HCT116 (cell line): ENCODE data around the gene TTC9. TPM values are rescaled to one million over a fixed set of nuclear protein-coding genes. Genes with fewer than 3 reads are reported as not detected.

Experiments
- ATAC-seq: fragments of 200-7000 bp; cut with Tn5 transposase; 2 replicates; pipeline ENCODE4 v1.9.1; 2020; ENCODE audit warnings: mild to moderate bottlenecking, moderate library complexity
- BruUV-seq: library from RNA; stranded (reverse); fragments of 400-500 nt; replicated peaks from 2 replicates; lab custom pipeline; 2021; lab: Mats Ljungman, UMichigan
- CTCF ChIA-PET: fragments of 300-600 bp; sonication (Branson Sonifier 250); formaldehyde crosslinking; loops from one replicate; lab custom pipeline; 2021; ENCODE audit warnings: antibody characterized with exemption; lab: Charles Lee
- POLR2A ChIA-PET: fragments of 300-600, 350-600 bp; sonication (Branson Sonifier 250); formaldehyde crosslinking; loops from one replicate; lab custom pipeline; 2021; ENCODE audit warnings: antibody characterized with exemption; lab: Charles Lee
- RAD21 ChIA-PET, 2 experiments: fragments of 300-600 bp; sonication (Branson Sonifier 250); formaldehyde crosslinking; loops; one replicate each; lab custom pipeline; 2023; ENCODE audit warnings: low total read pairs in 2 of 2; ENCODE audit not compliant: uncharacterized antibody in 2 of 2, unreplicated experiment in 2 of 2, low non-redundant PET in 1 of 2; lab: Charles Lee
- DNase-seq: peaks from one replicate; pipeline ENCODE4 v3.0.0-alpha.2; 2010; ENCODE audit warnings: low read depth, low spot score
- H2AFZ ChIP-seq: fragments of 200-600 bp; shearing (Covaris generic), sonication (generic); 2 replicates; pipeline ENCODE4 v1.6.1; 2017; ENCODE audit warnings: low read depth, mixed run types, mixed read lengths, antibody characterized with exemption, low read length; ENCODE audit not compliant: poor library complexity, severe bottlenecking
- H3K27ac ChIP-seq: 2 replicates; pipeline ENCODE4 v1.5.1; 2012; ENCODE audit warnings: low read depth, low read length
- H3K27me3 ChIP-seq: fragments of 200-600 bp; sonication (generic); 2 replicates; pipeline ENCODE4 v1.6.1; 2016; ENCODE audit warnings: mixed run types, low read length, mixed read lengths; ENCODE audit not compliant: insufficient read depth
- H3K36me3 ChIP-seq, 2 experiments: fragments of 200-500 bp in 1 of 2; fragments of 200-600 bp in 1 of 2; sonication (Bioruptor generic) in 1 of 2; sonication (generic) in 1 of 2; 2 replicates each; pipeline versions ENCODE4 v1.5.1 to v1.6.1; 2014 to 2016; ENCODE audit warnings: low read length in 2 of 2, inconsistent platforms in 1 of 2, mixed read lengths in 1 of 2, mixed run types in 1 of 2; ENCODE audit not compliant: insufficient read depth in 2 of 2, control insufficient read depth in 1 of 2
- H3K4me1 ChIP-seq, 2 experiments: fragments of 200-600 bp in 1 of 2; sonication (generic) in 1 of 2; 2 replicates each; pipeline versions ENCODE4 v1.5.1 to v1.6.1; 2012 to 2017; ENCODE audit warnings: low read length in 2 of 2, inconsistent platforms in 1 of 2, mild to moderate bottlenecking in 1 of 2, mixed read lengths in 1 of 2, mixed run types in 1 of 2, moderate library complexity in 1 of 2; ENCODE audit not compliant: insufficient read depth in 2 of 2, control insufficient read depth in 1 of 2
- H3K4me2 ChIP-seq: fragments of 200-600 bp; sonication (generic); 2 replicates; pipeline ENCODE4 v1.6.1; 2017; ENCODE audit warnings: mixed run types, low read length, mixed read lengths
- H3K4me3 ChIP-seq, 2 experiments: fragments of 200-600 bp in 1 of 2; sonication (generic) in 1 of 2; replicated peaks in 1 of 2; 2 replicates each; pipeline ENCODE4 v1.5.1; 2011 to 2016; ENCODE audit warnings: low read length in 2 of 2, control low read depth in 1 of 2, low read depth in 1 of 2, mild to moderate bottlenecking in 1 of 2, mixed read lengths in 1 of 2, mixed run types in 1 of 2
- H3K79me2 ChIP-seq: fragments of 200-600 bp; sonication (generic); 2 replicates; pipeline ENCODE4 v1.6.1; 2017; ENCODE audit warnings: mild to moderate bottlenecking, mixed run types, low read length, moderate library complexity, mixed read lengths; ENCODE audit not compliant: insufficient read depth
- H3K9ac ChIP-seq: fragments of 200-600 bp; sonication (generic); 2 replicates; pipeline ENCODE4 v1.6.1; 2016; ENCODE audit warnings: low read length, mixed read lengths
- H3K9me2 ChIP-seq: fragments of 200-600 bp; sonication (generic), shearing (Covaris generic); 2 replicates; pipeline ENCODE4 v1.6.1; 2017; ENCODE audit warnings: mixed run types, mild to moderate bottlenecking, moderate library complexity; ENCODE audit not compliant: insufficient read depth
- H3K9me3 ChIP-seq, 2 experiments: fragments of 200-500 bp in 1 of 2; fragments of 200-600 bp in 1 of 2; sonication (Bioruptor generic) in 1 of 2; sonication (generic) in 1 of 2; 2 replicates each; pipeline ENCODE4 v1.6.1; 2014 to 2017; ENCODE audit warnings: low read length in 2 of 2, mixed read lengths in 2 of 2, inconsistent platforms in 1 of 2, low read depth in 1 of 2, mild to moderate bottlenecking in 1 of 2, mixed run types in 1 of 2, moderate library complexity in 1 of 2; ENCODE audit not compliant: control insufficient read depth in 1 of 2, insufficient read depth in 1 of 2
- H4K20me1 ChIP-seq: fragments of 200-600 bp; sonication (generic), shearing (Covaris generic); 2 replicates; pipeline ENCODE4 v1.6.1; 2017; ENCODE audit warnings: mixed run types, mild to moderate bottlenecking, moderate library complexity; ENCODE audit not compliant: insufficient read depth
- EGR1 ChIP-seq: IDR thresholded peaks from 2 replicates; pipeline ENCODE4 v1.6.1; 2012; ENCODE audit warnings: low read depth
- ELF1 ChIP-seq: IDR thresholded peaks from 2 replicates; pipeline ENCODE4 v1.6.1; 2012; ENCODE audit warnings: low read depth, borderline replicate concordance
- EZH2 ChIP-seq: fragments of 200-600 bp; sonication (generic); IDR thresholded peaks from 2 replicates; pipeline ENCODE4 v1.6.1; 2017; ENCODE audit warnings: antibody characterized with exemption, mixed run types
- EZH2phosphoT487 ChIP-seq: fragments of 200-600 bp; IDR thresholded peaks from 2 replicates; pipeline ENCODE4 v1.6.1; 2018; ENCODE audit warnings: antibody characterized with exemption, borderline replicate concordance
- FOSL1 ChIP-seq: IDR thresholded peaks from 2 replicates; pipeline ENCODE4 v1.6.1; 2012; ENCODE audit warnings: low read depth
- JUND ChIP-seq: IDR thresholded peaks from 2 replicates; pipeline ENCODE4 v1.6.1; 2012
- POLR2A ChIP-seq: IDR thresholded peaks from 2 replicates; pipeline ENCODE4 v1.7.0; 2011; ENCODE audit warnings: borderline replicate concordance; ENCODE audit not compliant: insufficient read depth, insufficient read length; ENCODE audit errors: extremely low read depth
- POLR2AphosphoS5 ChIP-seq: IDR thresholded peaks from 2 replicates; pipeline ENCODE4 v1.6.1; 2011; ENCODE audit warnings: mild to moderate bottlenecking, low read depth, low read length, moderate library complexity
- RAD21 ChIP-seq: IDR thresholded peaks from 2 replicates; pipeline ENCODE4 v1.6.1; 2012; ENCODE audit warnings: low read depth, mild to moderate bottlenecking
- REST ChIP-seq: IDR thresholded peaks from 2 replicates; pipeline ENCODE4 v1.6.1; 2012; ENCODE audit warnings: low read depth
- SRF ChIP-seq: IDR thresholded peaks from 2 replicates; pipeline ENCODE4 v1.6.1; 2012; ENCODE audit warnings: low read depth
- TCF7L2 ChIP-seq: IDR thresholded peaks from 2 replicates; pipeline ENCODE4 v1.7.0; 2011; ENCODE audit warnings: borderline replicate concordance, inconsistent platforms; ENCODE audit not compliant: insufficient read depth, insufficient read length; ENCODE audit errors: extremely low read depth
- ZBTB33 ChIP-seq: IDR thresholded peaks from 2 replicates; pipeline ENCODE4 v1.6.1; 2011; ENCODE audit warnings: mild to moderate bottlenecking, low read length, moderate library complexity; ENCODE audit not compliant: insufficient replicate concordance; ENCODE audit errors: extremely low read depth
- ZNF274 ChIP-seq: fragments of 200-500 bp; sonication (Bioruptor generic); IDR thresholded peaks from 2 replicates; pipeline ENCODE4 v1.6.1; 2014; ENCODE audit warnings: mild to moderate bottlenecking, low read depth, low read length, inconsistent platforms
- intact Hi-C: fragments of 100-400 bp; cut with micrococcal nuclease; formaldehyde crosslinking; loops from 2 replicates; pipeline ENCODE4 v1.10.0; 2022
- total RNA-seq: library from RNA; stranded (reverse); gene quantifications from one replicate; pipeline ENCODE4 v1.2.1, GENCODE V29; 2021; ENCODE audit not compliant: unreplicated experiment

The TTC9 gene
- total RNA-seq, 1 experiment from 2014 or later = 2.4 TPM

- H3K9ac ChIP-seq = no peak overlapping the region
- POLR2A ChIA-PET = no interaction called here
- H3K36me3 ChIP-seq = no peaks in the 10 kb centered on the region; a peak in 1 of 4 replicates
- no peak overlapping the region for H3K4me2 ChIP-seq
- H3K27me3 ChIP-seq = no peaks in the 10 kb centered on the region
- H2AFZ ChIP-seq = no peak overlapping the region
- TF ChIP-seq EZH2phosphoT487 (no peak), EGR1 (no peak), TCF7L2 (no peak), EZH2 (no peak), JUND (no peak), RAD21 (no peak), FOSL1 (no peak), POLR2A (no peak), REST (no peak), ZBTB33 (no peak), ZNF274 (no peak), SRF (no peak), ELF1 (no peak), POLR2AphosphoS5 (no peak)
- H3K79me2 ChIP-seq = no peaks in the 10 kb centered on the region
- no TSS peak for BruUV-seq
- CTCF ChIA-PET = interaction anchor here (0.9 to 1.6 kb wide), 4 partner anchors 8 to 95 kb away, joined by 3 to 5 read pairs (median 4); no protein-coding TSS in a partner anchor
- DNase-seq (no peak), ATAC-seq (no peak)
- no peaks in the 10 kb centered on the region for H3K9me3 ChIP-seq
- H3K27ac ChIP-seq = no peak overlapping the region
- intact Hi-C loops = no loop called here
- RAD21 ChIA-PET = no interaction called here
- H3K4me1 ChIP-seq = peaks cover 0 to 10% of the 10 kb centered on the region in 2 experiments; a peak in 2 of 4 replicates
- H3K9me2 ChIP-seq = no peaks in the 10 kb centered on the region
- H4K20me1 ChIP-seq = no peaks in the 10 kb centered on the region
- H3K4me3 ChIP-seq = no peak overlapping the region
These were observed 80.7 kb downstream of the TTC9 start for GRCh38 chr14:70722418-70722817.
